Activated naive CD8-positive, alpha-beta T cell (primary cell): ENCODE measurements around the gene TANGO2.
A peak's percentile ranks its signal among the peaks of the same experiment; 100 is the strongest.

ENCODE experiments used
- H3K27ac Mint-ChIP-seq: one replicate; pipeline ENCODE4 v1.8.0; 2021; ENCODE audit warnings: mixed read lengths
- H3K27me3 Mint-ChIP-seq: one replicate; pipeline ENCODE4 v1.8.0; 2021; ENCODE audit warnings: mixed read lengths
- H3K36me3 Mint-ChIP-seq: one replicate; pipeline ENCODE4 v1.8.0; 2021; ENCODE audit warnings: mixed read lengths
- H3K4me1 Mint-ChIP-seq: one replicate; pipeline ENCODE4 v1.8.0; 2021; ENCODE audit warnings: low read depth, mixed read lengths
- H3K4me3 Mint-ChIP-seq: one replicate; pipeline ENCODE4 v1.8.0; 2021; ENCODE audit warnings: mild to moderate bottlenecking, mixed read lengths
- H3K9me3 Mint-ChIP-seq: one replicate; pipeline ENCODE4 v1.8.0; 2021; ENCODE audit warnings: low read depth, mixed read lengths

The TANGO2 gene

DNA sequence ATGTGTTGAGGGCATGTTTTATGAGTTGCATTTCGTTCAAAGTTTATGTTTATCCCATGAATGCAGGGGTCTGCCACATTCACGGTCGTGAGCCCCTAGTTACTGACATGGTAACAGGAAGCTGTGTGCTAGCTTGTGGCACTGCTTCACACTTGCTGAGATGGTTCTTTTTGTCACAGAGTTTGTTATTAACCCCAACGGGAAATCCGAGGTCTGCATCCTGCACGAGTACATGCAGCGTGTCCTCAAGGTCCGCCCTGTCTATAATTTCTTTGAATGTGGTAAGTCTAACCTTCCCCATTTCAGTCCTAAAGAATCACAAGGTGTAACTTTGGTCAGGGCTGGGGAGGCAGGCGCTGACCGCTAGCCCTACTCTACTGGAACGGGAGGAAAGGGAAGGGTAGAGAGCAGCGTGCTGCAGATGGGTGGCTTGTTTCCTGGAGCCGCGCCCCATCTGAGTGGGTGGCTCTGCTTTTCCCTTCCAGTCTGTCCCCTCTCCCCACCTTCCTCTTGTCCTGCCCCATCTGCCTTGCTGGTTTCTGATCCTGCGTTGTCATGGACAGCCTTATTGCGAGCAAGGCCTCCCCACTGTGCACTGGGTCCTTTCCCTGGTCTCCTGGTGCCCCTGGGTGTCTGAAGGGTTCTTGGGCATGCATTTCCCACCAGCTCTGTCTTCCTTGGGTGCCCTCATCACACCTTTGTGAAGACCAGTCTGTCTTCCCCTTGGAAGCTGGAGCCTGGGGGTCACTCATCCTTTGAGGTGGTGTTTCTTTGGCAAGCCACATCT lies 71.0 kb downstream of the TANGO2 start:
- Mint-ChIP-seq H3K4me1 (peaks cover 53% of the 10 kb centered on the region), H3K27me3 (no peaks in the 10 kb centered on the region), H3K4me3 (peak overlapping the region; percentile 49), H3K36me3 (peaks cover 29% of the 10 kb centered on the region), H3K9me3 (no peaks in the 10 kb centered on the region), H3K27ac (peak overlapping the region; percentile 41)

DNA sequence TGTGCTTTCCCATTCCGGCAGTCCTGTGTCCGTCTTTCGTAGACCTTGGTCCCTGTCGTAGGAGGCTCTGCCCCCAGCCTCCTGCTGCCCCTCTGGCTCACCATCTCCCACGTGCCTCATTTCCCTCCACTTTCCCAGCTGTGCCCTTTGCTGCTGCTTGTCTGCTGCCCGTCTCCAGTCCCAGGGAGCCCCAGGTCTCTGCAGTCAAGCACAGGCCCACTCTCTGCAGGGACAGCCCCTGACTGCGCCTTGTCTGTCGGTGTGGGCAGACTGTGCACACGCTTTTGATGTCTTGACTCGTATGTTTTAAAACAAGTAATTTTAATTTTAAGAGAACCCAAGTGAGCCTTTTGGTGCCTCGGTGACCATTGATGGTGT lies 71.6 kb downstream of the TANGO2 start:
- H3K36me3 Mint-ChIP-seq, result peaks cover 30% of the 10 kb centered on the region
- no peaks in the 10 kb centered on the region for H3K27me3 Mint-ChIP-seq
- H3K4me3 Mint-ChIP-seq, result peak overlapping the region; percentile 49
- H3K9me3 Mint-ChIP-seq, result no peaks in the 10 kb centered on the region
- peaks cover 56% of the 10 kb centered on the region for H3K4me1 Mint-ChIP-seq
- H3K27ac Mint-ChIP-seq, result peak overlapping the region; percentile 41

DNA sequence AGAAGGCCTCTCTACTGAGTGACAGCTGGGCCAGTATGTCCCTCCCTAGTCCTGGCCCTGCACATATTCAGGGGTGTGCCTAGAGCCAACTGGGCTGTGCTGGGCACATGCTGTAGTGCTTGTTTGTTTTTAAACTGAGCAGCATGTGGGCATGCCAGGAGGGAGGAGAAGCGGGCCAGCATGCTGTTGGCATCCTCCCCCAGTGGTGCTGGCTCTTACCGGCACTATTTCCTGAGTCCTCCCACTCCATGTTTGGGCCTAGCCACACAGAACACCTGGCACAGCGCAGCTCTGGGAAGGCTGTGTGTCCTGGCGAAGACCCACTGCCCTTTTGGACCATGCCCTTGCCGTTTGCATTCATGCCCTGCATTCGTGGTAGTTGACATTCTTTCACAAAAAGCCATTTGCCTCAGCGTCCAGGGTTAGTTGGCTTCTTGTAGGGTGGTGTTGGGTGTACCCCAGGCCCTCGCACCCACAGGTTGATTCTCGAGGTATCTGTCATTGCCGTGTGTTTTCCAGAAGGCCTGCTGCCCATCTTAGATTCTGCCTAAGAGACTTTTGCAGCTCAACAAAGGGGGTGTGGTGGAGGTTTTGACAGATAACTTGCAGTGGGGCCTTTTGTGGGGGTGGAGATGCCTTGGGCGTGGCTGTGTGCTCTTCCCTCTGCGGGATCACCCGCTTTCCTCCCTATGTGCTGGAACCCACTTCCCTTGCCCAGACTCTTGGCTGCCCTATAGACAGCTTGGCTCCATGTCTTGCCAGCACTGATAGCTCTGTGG lies 72.7 kb downstream of the TANGO2 start:
- Mint-ChIP-seq H3K9me3 (no peaks in the 10 kb centered on the region), H3K27ac (no peak overlapping the region), H3K27me3 (no peaks in the 10 kb centered on the region), H3K36me3 (peaks cover 36% of the 10 kb centered on the region), H3K4me1 (peaks cover 60% of the 10 kb centered on the region), H3K4me3 (no peak overlapping the region)

DNA sequence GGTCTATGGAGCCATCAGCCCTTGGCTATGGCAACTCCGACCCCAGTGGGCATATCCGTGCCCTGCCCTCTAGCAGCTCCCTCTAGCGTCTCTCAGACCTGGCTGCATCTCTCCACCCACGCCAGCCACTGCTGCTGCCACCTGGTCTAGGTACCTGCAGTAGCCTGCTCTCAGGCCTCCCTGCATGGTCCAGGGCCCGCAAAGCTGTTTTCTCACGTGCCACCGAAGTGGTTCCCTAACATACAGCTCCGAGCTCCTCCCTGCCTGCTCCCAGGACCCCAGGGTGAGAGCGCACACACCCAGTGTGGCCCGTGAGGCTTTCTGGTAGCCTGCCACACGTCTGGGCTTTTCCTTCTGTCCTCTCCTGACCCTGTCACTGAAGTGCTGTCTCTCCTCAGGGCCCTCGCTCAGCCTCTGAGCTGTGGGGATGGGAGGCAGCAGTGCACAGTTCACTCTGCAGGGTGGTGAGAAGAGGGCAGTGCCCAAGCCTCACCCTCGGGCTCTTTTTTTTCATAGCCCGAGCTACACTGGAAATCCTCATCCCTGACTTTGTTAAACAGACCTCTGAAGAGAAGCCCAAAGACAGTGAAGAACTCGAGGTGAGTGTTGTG lies 73.4 kb downstream of the TANGO2 start:
- Mint-ChIP-seq H3K4me3 (no peak overlapping the region), H3K9me3 (no peaks in the 10 kb centered on the region), H3K27me3 (no peaks in the 10 kb centered on the region), H3K4me1 (peaks cover 64% of the 10 kb centered on the region), H3K36me3 (peaks cover 36% of the 10 kb centered on the region), H3K27ac (no peak overlapping the region)

DNA sequence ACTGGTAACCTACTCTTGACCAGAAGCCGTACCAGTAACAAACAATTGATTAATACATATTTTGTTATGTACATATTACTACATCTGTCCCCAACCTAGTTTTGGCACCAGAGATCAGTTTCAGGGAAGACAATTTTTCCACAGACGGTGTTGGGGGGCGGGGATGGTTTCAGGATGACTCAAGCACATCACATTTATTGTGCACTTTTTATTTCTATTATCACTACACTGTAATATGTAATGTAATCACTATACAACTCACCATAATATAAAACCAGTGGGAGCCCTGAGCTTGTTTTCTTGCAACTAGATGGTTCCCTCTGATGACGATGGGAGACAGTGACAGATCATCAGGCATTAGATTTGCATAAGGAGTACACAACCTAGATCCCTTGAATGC lies 74.6 kb downstream of the TANGO2 start:
- H3K36me3 Mint-ChIP-seq, result peaks cover 37% of the 10 kb centered on the region
- H3K27me3 Mint-ChIP-seq, result no peaks in the 10 kb centered on the region
- H3K4me3 Mint-ChIP-seq, result peak overlapping the region; percentile 61

DNA sequence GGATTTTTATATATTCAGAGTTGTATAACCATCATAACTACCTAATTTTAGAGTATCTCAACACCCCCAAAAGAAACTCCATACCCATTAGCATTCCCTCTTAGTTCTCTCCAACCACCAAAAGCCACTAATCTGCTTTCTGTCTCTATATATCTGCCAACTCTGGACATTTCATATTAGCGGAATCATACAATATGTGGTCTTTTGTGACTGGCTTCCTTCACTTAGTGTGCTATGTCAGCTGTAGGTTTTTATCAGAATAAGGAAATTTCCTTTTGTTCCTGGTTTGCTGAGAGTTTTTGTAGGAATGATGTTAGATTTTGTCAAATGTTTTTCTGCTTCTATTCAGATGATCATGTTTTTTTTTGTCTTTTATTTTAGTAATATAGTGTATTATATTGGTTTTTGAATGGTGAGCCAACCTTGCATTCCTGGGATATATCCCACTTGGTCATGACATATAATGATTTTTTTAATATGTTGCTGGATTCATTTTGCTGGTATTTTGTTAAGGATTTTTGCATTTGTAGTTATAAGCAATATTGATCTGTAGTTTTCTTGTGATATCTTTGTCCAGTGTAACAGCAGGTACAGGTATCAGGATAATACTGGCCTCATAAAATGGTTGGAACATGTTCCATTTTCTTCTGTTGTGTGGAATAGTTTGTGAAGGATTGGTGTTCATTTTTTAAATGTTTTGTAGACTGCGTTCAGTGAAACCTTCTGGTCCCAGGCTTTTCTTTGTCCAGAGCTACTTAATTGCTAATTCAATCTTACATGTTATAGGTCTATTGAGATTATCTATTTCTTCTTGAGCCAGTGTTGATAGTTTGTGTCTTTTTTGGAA lies 75.9 kb downstream of the TANGO2 start:
- Mint-ChIP-seq H3K4me1 (peaks cover 65% of the 10 kb centered on the region), H3K4me3 (no peak overlapping the region), H3K9me3 (no peaks in the 10 kb centered on the region), H3K27ac (peak overlapping the region; percentile 18), H3K36me3 (peaks cover 31% of the 10 kb centered on the region), H3K27me3 (no peaks in the 10 kb centered on the region)

More for the DNA sequence above, 74.6 kb downstream of the TANGO2 start:
- H3K27ac Mint-ChIP-seq, result peak overlapping the region; percentile 73
- H3K4me1 Mint-ChIP-seq, result peaks cover 66% of the 10 kb centered on the region
- H3K9me3 Mint-ChIP-seq, result no peaks in the 10 kb centered on the region

DNA sequence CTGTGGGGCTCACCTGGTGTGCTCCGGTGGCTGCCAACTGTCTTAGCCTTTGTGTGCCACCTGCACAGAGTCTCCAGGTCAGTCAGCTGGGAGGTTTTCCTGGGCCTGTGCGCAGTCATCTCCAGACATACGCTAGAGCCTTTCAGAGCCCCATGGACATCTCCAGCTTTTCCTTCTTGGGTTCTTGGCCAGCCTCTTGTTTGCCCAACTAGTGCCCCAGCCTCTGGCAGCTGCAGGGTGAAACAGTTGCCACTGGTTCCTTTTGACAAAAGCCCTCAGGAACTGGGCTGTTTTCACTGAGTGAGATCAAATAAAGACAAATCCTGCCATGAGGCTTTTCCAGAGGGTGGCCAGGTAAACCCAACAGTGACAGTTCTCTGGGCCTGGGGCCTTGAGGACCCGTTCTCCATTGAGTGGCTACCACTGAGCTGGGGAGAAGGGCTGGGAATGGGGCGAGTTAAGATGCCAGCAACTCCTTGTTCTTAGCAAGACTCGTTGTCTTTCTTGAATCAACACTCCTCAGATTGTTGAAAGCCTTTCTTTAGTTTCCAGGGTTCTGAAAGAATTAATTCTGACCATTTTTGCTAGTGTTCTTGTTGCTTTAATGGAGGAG lies 78.3 kb downstream of the TANGO2 start:
- Mint-ChIP-seq H3K4me1 (peaks cover 63% of the 10 kb centered on the region), H3K27me3 (no peaks in the 10 kb centered on the region), H3K4me3 (peak overlapping the region; percentile 86), H3K9me3 (no peaks in the 10 kb centered on the region), H3K27ac (peak overlapping the region; percentile 94), H3K36me3 (peaks cover 33% of the 10 kb centered on the region)

DNA sequence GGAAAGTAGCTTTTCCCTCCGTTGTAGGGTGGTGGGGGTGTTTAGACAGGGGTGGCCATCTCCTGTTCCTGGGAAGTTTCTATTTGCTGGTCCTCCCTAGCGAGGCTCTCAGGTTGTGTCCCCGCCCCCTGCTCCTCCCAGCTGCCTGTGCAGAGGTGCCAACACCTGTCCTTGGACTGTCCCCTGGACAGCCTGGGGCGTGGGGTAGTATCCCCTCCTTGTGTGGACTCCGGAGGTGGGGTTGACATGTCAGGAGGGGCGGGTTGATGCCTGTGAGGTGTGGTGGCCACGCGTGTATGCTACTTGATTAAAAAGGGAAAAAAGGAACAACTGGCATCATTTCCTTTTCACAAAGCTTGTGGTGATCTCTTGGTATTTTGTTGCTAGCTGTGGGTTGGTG lies 80.7 kb downstream of the TANGO2 start:
- H3K4me3 Mint-ChIP-seq, result peak overlapping the region; percentile 86

DNA sequence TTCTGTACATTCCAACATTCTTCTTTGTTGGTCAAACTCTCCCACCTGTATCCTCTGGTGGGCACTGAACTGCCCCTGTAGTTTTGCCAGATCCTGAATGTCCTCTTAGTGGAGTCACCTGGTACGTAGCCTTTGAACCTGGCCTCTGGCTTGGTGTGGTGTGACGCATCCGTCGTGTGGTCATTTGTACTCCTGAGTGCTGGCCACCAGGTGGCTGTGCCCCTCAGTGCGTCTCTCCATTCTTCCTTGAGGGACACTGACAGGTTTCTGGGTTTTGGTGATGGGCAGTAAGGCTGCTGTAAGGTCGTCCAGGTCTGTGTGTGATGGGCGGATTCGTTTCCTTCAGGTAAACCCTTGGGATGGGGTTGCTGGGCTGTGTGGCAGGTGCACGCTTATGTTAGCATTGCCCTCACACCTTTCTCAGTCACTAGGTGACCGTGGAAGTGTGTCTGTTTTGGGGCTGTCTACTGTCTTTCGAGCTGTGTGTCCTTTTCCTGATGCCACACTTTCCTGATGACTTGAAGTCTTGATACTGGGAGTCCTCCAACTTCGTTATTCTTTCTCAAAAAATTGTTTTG lies 81.4 kb downstream of the TANGO2 start:
- peaks cover 13% of the 10 kb centered on the region for H3K36me3 Mint-ChIP-seq
- H3K27ac Mint-ChIP-seq, result peak overlapping the region; percentile 76
- no peaks in the 10 kb centered on the region for H3K27me3 Mint-ChIP-seq
- H3K4me3 Mint-ChIP-seq, result peak overlapping the region; percentile 8
- H3K4me1 Mint-ChIP-seq, result peaks cover 48% of the 10 kb centered on the region
- H3K9me3 Mint-ChIP-seq, result no peaks in the 10 kb centered on the region

More for the DNA sequence above, 80.7 kb downstream of the TANGO2 start:
- Mint-ChIP-seq H3K9me3 (no peaks in the 10 kb centered on the region), H3K36me3 (peaks cover 20% of the 10 kb centered on the region), H3K27me3 (no peaks in the 10 kb centered on the region), H3K4me1 (peaks cover 52% of the 10 kb centered on the region), H3K27ac (peak overlapping the region; percentile 94)

DNA sequence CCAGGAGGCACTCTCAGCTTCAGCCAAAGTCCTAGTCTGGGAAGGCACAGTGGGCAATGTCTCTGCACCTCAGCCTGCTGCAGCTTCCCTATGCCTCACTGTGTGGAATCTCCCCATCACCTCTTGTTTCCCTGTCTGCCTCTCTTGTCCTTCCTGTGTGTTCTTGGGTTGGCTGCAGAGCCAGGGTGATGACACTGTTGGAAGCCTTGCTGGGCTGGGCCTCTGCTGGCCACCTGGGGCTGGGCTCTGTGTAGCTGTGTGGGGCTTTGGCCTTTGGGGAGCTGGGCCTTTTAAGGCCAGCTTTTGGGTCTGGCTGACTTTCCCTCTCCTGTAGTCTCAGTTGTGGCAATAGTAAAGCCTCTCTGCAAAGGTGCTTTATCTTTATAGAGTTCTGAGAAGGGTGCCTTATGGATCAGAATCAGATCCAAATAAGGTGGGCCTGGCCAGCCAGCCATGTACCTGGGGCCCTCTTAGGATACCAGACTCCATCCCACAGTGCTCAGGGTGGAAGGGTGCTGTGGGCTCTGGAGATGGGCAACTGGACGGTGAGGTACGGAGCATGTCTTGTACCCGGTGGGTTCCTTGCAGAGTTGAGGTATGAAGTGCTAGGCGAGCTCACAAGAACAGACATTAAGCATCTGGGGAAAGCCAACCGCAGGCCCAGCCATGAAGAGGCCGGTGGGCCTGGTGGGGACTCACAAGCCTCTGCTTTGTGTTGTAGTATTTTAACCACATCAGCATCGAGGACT lies 84.7 kb downstream of the TANGO2 start:
- no peak overlapping the region for H3K27ac Mint-ChIP-seq
- peaks cover 20% of the 10 kb centered on the region for H3K4me1 Mint-ChIP-seq
- H3K9me3 Mint-ChIP-seq, result no peaks in the 10 kb centered on the region
- no peak overlapping the region for H3K4me3 Mint-ChIP-seq
- peaks cover 2% of the 10 kb centered on the region for H3K36me3 Mint-ChIP-seq
- H3K27me3 Mint-ChIP-seq, result no peaks in the 10 kb centered on the region

DNA sequence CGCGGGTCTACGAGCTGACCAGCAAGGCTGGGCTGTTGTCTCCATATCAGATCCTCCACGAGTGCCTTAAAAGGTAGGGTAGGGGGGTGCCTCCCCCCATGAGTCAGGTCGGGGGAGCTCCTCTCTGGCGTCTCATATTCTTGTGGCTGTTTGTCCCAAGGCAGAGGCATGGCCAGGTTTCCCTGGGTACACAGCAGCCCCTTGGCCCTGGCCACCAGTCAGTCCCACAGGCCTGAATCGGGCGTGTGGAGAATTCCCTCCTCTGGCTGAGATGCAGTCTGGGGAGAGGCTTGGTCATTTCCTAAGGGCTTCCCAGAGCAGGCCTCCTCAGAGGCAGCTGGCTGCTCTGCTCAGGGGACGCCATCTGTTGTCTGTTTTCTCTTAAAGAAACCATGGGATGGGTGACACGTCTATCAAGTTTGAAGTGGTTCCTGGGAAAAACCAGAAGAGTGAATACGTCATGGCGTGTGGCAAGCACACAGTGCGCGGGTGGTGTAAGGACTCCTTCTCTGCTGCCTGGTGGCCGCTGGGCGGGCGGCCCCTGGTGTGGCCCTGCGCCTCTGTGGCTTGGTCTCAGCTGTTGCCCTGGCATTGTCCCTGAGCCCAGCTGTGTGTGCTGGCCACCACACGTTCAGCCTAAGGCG lies 85.4 kb downstream of the TANGO2 start:
- Mint-ChIP-seq H3K27ac (peak overlapping the region; percentile 3), H3K9me3 (no peaks in the 10 kb centered on the region), H3K4me1 (peaks cover 19% of the 10 kb centered on the region), H3K27me3 (no peaks in the 10 kb centered on the region), H3K36me3 (peaks cover 2% of the 10 kb centered on the region), H3K4me3 (no peak overlapping the region)

DNA sequence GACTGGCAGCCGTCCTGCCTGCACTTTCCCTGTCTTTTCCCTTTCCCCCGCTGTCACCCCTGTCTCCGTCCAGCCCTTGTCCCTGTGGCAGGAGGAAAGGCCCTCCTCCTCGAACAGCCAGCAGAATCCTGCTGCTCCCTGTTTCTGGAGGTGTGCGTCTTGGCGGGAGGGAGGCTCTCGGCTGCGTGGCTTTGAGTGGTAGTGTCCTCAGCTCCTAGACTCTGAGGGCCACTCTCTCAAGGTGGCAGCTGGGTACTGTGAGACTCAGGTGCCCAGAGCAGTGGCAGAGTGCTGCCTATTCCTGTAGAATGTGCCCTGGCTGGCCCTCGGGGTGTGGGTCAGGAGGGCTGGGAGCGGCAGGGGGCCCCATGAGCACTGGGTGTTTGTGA lies 85.9 kb downstream of the TANGO2 start:
- Mint-ChIP-seq H3K4me1 (peaks cover 19% of the 10 kb centered on the region), H3K27me3 (no peaks in the 10 kb centered on the region), H3K9me3 (no peaks in the 10 kb centered on the region), H3K4me3 (no peak overlapping the region), H3K27ac (no peak overlapping the region), H3K36me3 (peaks cover 2% of the 10 kb centered on the region)

DNA sequence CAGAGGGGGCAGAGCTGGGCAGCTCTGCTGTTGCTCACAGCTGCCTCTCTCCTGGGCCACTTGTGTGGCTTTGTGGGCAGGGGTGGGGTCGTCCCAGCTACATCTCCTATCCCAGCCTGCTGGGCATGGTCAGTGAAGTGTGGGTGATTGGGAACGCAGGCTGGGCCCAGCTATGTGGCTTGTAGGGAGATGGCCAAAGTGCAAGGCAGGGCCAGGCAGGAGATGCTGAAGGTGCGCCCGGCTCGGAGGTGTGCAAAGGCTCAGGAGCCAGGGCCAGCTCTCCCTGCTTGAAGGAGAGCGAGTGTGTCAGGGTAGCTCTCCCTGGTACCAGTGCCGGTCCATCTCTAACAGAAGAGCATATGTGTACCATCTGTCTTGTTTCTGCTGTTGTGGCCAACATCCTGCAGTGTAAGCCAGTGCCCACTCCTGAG lies 86.6 kb downstream of the TANGO2 start:
- Mint-ChIP-seq H3K36me3 (peaks cover 2% of the 10 kb centered on the region), H3K4me3 (no peak overlapping the region), H3K9me3 (no peaks in the 10 kb centered on the region), H3K27me3 (no peaks in the 10 kb centered on the region), H3K27ac (peak overlapping the region; percentile 28), H3K4me1 (peaks cover 18% of the 10 kb centered on the region)
